GM06990 (cell line): ENCODE data around the gene SYNRG.

Experiments used
- DNase-seq: peaks from one replicate; pipeline ENCODE4 v3.0.0-alpha.2; 2011; ENCODE audit not compliant: insufficient read length; ENCODE audit errors: extremely low read depth
- H3K27me3 ChIP-seq: replicated peaks from 2 replicates; pipeline ENCODE4 v1.6.0; 2011; ENCODE audit warnings: low read length; ENCODE audit not compliant: control insufficient read depth, insufficient read depth
- H3K36me3 ChIP-seq: 2 replicates; pipeline ENCODE4 v1.5.1; 2011; ENCODE audit warnings: low read length; ENCODE audit not compliant: control insufficient read depth, insufficient read depth
- H3K4me3 ChIP-seq: replicated peaks from 2 replicates; pipeline ENCODE4 v1.5.1; 2011; ENCODE audit warnings: low read depth, mild to moderate bottlenecking, control low read depth, low read length
- TF ChIP-seq, protein P1 (sequence below): IDR thresholded peaks from 2 replicates; pipeline ENCODE4 v1.5.1; 2011; ENCODE audit warnings: low read length, control low read depth, mild to moderate bottlenecking, inconsistent platforms; ENCODE audit not compliant: insufficient read depth, poor library complexity, severe bottlenecking

The SYNRG gene

DNA sequence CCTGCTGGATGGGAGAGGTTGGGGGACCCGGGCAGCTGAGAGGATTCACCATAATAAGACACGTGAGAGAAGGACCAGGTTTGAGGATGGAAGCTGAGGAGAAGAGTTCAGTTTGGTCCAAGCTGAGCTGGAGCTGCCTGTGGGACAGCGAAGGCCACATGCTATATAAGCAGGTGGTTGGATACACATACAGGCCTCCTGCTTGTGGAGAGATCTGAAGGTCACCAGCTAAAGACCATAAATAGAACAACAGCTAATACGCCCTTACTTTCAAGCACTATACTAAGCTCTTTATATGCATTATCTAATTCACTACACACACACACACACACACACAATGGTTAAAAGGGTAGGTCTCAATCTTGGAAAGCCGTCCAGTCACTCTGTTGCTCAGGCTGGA, 87.4 kb downstream of the SYNRG start:
- TF ChIP-seq, protein P1, sequence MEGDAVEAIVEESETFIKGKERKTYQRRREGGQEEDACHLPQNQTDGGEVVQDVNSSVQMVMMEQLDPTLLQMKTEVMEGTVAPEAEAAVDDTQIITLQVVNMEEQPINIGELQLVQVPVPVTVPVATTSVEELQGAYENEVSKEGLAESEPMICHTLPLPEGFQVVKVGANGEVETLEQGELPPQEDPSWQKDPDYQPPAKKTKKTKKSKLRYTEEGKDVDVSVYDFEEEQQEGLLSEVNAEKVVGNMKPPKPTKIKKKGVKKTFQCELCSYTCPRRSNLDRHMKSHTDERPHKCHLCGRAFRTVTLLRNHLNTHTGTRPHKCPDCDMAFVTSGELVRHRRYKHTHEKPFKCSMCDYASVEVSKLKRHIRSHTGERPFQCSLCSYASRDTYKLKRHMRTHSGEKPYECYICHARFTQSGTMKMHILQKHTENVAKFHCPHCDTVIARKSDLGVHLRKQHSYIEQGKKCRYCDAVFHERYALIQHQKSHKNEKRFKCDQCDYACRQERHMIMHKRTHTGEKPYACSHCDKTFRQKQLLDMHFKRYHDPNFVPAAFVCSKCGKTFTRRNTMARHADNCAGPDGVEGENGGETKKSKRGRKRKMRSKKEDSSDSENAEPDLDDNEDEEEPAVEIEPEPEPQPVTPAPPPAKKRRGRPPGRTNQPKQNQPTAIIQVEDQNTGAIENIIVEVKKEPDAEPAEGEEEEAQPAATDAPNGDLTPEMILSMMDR: no peak
- DNase-seq: no peak
- peaks cover 30% of the 10 kb centered on the region for H3K36me3 ChIP-seq
- H3K27me3 ChIP-seq: no peaks in the 10 kb centered on the region
- no peak overlapping the region for H3K4me3 ChIP-seq

DNA sequence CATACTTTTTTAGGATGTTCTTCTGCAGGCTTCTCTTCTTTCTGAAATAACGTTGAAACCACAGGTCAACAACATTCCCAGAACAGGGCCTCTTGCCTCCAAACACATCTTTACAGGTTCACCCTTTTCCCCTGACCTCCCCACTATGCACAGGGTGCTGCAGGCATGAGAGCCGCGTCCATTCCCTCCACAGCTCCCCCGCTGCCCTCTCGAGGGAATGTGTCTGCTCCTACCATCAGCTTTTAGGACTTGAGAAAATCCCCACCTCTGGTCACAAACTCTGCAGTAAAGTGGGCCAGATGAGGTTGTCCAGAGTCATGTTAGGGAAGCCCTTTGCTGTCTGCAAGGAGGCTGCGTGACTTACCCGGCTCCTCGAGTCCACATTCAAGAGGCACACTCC, 89.0 kb downstream of the SYNRG start:
- no peak for DNase-seq
- H3K36me3 ChIP-seq: peaks cover 26% of the 10 kb centered on the region
- TF ChIP-seq, protein P1: no peak
- no peak overlapping the region for H3K4me3 ChIP-seq
- H3K27me3 ChIP-seq: no peaks in the 10 kb centered on the region

DNA sequence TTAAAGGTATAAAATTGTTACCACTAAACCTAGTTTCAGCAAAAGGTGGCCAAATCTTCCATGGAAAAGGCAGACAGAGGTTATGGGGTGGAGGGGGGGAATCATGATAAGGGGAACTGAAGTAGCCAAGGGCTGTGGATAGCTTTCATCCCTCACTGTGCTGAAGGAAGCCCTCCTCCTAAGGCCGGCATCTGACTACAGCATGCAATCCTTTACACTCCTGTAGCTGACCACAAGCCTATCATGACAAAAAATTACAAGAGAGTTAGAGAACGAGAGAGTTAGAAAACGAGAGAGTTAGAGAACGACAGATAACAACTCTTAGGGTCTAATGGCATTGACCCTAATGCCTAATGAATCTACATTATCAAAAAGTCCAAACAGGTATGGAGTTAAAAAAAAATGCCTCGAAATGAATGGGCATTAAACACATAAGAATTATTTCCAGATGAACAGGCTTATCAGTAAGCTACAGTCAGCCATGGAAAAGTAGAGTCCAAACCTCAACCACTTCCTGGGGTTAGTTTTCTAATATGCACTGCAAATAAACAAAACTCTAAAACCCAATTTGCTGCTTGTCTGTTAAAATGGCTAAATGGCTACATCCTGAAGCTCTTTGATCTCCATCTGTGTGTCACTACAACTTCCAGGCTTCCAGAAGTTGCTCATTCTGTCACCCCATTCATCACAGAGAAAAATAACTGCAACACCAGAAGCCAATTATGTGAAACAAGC, 89.8 kb downstream of the SYNRG start:
- H3K4me3 ChIP-seq: no peak overlapping the region
- TF ChIP-seq, protein P1: no peak
- no peaks in the 10 kb centered on the region for H3K27me3 ChIP-seq
- H3K36me3 ChIP-seq: peaks cover 25% of the 10 kb centered on the region
- DNase-seq: no peak

DNA sequence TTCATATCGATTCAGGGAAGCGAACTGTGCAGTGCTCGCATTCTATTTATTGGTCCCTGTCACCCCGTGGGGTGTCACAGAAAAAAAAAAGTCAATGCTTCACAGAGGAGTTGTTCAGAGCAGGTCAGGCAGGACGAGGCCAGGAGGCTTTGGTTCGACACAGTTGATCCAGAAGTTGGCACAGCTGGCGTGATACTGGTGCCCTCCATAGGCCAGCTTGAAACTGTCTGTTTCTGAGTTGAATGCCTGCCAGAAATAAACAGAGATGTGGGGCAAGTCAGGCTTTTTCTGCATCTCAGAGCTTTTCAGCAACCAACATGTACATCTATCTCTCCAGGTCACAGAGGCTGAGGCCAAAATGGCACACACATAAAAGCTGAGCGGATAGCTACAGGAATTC, 90.4 kb downstream of the SYNRG start:
- DNase-seq: no peak
- Histone ChIP-seq H3K36me3 (peaks cover 23% of the 10 kb centered on the region), H3K4me3 (no peak overlapping the region), H3K27me3 (no peaks in the 10 kb centered on the region)
- TF ChIP-seq, protein P1: no peak

DNA sequence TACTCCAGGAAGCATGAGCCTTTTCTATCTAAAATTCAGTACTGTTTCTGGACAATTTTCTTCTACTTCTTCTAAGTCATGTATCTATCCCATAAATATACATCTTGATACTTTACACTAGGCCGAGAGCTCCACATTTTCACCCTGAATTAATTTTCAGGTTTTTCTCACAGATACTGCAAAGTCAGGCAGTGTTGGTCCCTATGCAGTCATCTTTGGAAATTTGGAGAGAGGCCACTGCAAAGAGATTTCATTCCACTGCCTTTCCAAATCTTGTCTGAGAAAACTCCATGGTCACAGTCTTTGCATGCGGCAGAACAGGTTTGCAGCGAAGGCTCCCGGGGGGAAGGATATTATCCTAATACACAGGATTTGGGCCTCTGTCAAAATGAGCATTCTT, 91.3 kb downstream of the SYNRG start:
- H3K27me3 ChIP-seq: no peaks in the 10 kb centered on the region
- DNase-seq: no peak
- TF ChIP-seq, protein P1: no peak
- peaks cover 19% of the 10 kb centered on the region for H3K36me3 ChIP-seq
- no peak overlapping the region for H3K4me3 ChIP-seq
